Trophoblast cell (in vitro differentiated cells and primary cell): Measurements from ENCODE around the gene MDFI.

Source experiments
- DNase-seq, 2 donors: peaks; one replicate each; pipeline ENCODE4 v3.0.0-alpha.2; 2016
- H2AFZ ChIP-seq: 2 replicates; pipeline ENCODE4 v1.6.1; 2013; ENCODE audit warnings: low read length, moderate library complexity, mild to moderate bottlenecking; ENCODE audit not compliant: insufficient read depth, poor library complexity
- H2AK5ac ChIP-seq: 2 replicates; pipeline ENCODE4 v1.6.1; 2013; ENCODE audit warnings: mild to moderate bottlenecking, low read length
- H2BK120ac ChIP-seq: 2 replicates; pipeline ENCODE4 v1.6.1; 2013; ENCODE audit warnings: low read length, mild to moderate bottlenecking, moderate library complexity; ENCODE audit not compliant: insufficient read depth, poor library complexity
- H2BK12ac ChIP-seq: 2 replicates; pipeline ENCODE4 v1.6.1; 2013; ENCODE audit warnings: mild to moderate bottlenecking, low read length, moderate library complexity
- H2BK5ac ChIP-seq: 2 replicates; pipeline ENCODE4 v1.6.1; 2013; ENCODE audit warnings: low read length, low read depth, moderate library complexity, mild to moderate bottlenecking; ENCODE audit not compliant: poor library complexity
- H3K14ac ChIP-seq: 2 replicates; pipeline ENCODE4 v1.6.1; 2013; ENCODE audit warnings: mild to moderate bottlenecking, low read length
- H3K18ac ChIP-seq: 2 replicates; pipeline ENCODE4 v1.6.1; 2013; ENCODE audit warnings: mild to moderate bottlenecking, low read length
- H3K23ac ChIP-seq: 2 replicates; pipeline ENCODE4 v1.6.1; 2013; ENCODE audit warnings: low read length
- H3K27ac ChIP-seq: 2 replicates; pipeline ENCODE4 v1.5.1; 2013; ENCODE audit warnings: low read depth, mild to moderate bottlenecking, inconsistent platforms, low read length, moderate library complexity
- H3K27me3 ChIP-seq: 2 replicates; pipeline ENCODE4 v1.6.1; 2013; ENCODE audit warnings: inconsistent platforms, mild to moderate bottlenecking, low read length, moderate library complexity; ENCODE audit not compliant: insufficient read depth
- H3K36me3 ChIP-seq, 2 experiments: 1 replicate in 1 of 2; 2 replicates in 1 of 2; pipeline ENCODE4 v1.6.1; 2013; ENCODE audit warnings: low read length in 2 of 2, mild to moderate bottlenecking in 2 of 2, moderate library complexity in 1 of 2; ENCODE audit not compliant: insufficient read depth in 2 of 2, control insufficient read depth in 1 of 2
- H3K4ac ChIP-seq: 2 replicates; pipeline ENCODE4 v1.6.1; 2013; ENCODE audit warnings: low read depth, mild to moderate bottlenecking, low read length, moderate library complexity
- H3K4me1 ChIP-seq, 2 experiments: 1 replicate in 1 of 2; 2 replicates in 1 of 2; pipeline ENCODE4 v1.6.1; 2013; ENCODE audit warnings: low read length in 2 of 2, mild to moderate bottlenecking in 2 of 2, moderate library complexity in 1 of 2; ENCODE audit not compliant: insufficient read depth in 2 of 2, control insufficient read depth in 1 of 2
- H3K4me2 ChIP-seq: 2 replicates; pipeline ENCODE4 v1.6.1; 2013; ENCODE audit warnings: inconsistent platforms, mild to moderate bottlenecking, low read length, moderate library complexity
- H3K4me3 ChIP-seq: 2 replicates; pipeline ENCODE4 v1.5.1; 2013; ENCODE audit warnings: mild to moderate bottlenecking, low read depth, low read length, inconsistent platforms
- H3K79me1 ChIP-seq: one replicate; pipeline ENCODE4 v1.6.1; 2013; ENCODE audit warnings: low read length
- H3K79me2 ChIP-seq: 2 replicates; pipeline ENCODE4 v1.6.1; 2013; ENCODE audit warnings: low read length, mild to moderate bottlenecking; ENCODE audit not compliant: control insufficient read depth, insufficient read depth, poor library complexity
- H3K9ac ChIP-seq: 2 replicates; pipeline ENCODE4 v1.6.1; 2013; ENCODE audit warnings: mild to moderate bottlenecking, low read length
- H3K9me3 ChIP-seq: 2 replicates; pipeline ENCODE4 v1.6.1; 2013; ENCODE audit warnings: low read depth, mild to moderate bottlenecking, control low read depth, inconsistent platforms, low read length; ENCODE audit not compliant: insufficient read depth
- H4K12ac ChIP-seq: 2 replicates; pipeline ENCODE4 v1.6.1; 2013; ENCODE audit warnings: low read depth, mild to moderate bottlenecking, low read length, moderate library complexity
- H4K8ac ChIP-seq: 2 replicates; pipeline ENCODE4 v1.6.1; 2013; ENCODE audit warnings: low read depth, mild to moderate bottlenecking, low read length, moderate library complexity
- H4K91ac ChIP-seq: one replicate; pipeline ENCODE4 v1.6.1; 2013; ENCODE audit warnings: low read depth, mild to moderate bottlenecking, low read length, moderate library complexity
- WGBS: extraction: QIAGEN DNeasy Blood & Tissue Kit; methylation state at CpG from one replicate; pipeline ENCODE4 v1.1.7; 2013; ENCODE audit warnings: missing lambda C conversion rate; ENCODE audit not compliant: insufficient read length, insufficient coverage; ENCODE audit errors: extremely low coverage; 5-methylcytosine and 5-hydroxymethylcytosine counted together

Gene MDFI

DNA sequence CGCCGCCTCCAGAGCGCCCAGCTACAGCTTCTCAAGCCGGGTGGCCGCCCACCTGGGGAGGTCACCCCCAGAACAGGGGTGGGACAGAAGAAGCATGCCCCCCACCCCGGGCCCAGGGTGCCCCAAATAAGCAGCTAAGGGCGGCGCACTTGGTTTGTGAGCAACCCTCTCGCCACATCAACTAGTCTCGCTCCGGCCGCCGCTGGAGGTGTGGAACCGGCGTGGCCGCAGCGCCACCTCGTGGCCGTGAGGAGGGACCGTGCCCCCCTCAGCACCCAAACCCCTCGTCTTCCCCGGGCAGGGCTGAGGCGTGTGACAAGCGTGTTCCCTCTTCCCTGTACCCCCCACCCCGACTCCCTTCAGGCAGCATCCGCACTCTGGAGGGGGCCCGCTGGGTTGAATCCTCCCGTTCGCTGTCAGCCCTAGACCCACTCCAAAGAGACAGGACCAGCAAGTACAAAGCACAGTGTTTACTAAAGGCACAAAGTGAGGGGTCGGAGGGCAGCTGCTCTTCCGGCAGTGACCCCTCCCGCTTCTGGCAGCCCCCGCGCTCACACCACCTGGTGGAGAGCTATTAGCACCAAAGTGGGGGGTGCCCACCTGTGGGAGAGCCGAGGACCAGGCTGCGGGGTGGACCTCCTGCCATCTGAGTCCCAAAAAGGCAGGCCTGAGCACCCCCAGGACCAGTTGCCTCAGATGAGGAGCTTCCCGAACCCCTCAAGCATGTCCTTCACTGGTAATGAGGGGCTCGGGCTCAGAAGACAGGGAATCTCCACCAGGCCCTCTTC is 45.4 kb downstream of the MDFI start:
- Histone ChIP-seq H3K27me3 (no peaks in the 10 kb centered on the region), H3K9me3 (peaks cover 2% of the 10 kb centered on the region), H3K18ac (no peak overlapping the region), H3K9ac (no peak overlapping the region), H3K27ac (no peak overlapping the region), H2BK12ac (peak overlapping the region; percentile 70), H2AFZ (peak overlapping the region; percentile 32), H3K79me1 (peaks cover 11% of the 10 kb centered on the region), H4K91ac (peak overlapping the region; percentile 81), H3K4me2 (peak overlapping the region; percentile 63), H3K4me1 (peaks cover 9 to 17% of the 10 kb centered on the region in 2 experiments), H2AK5ac (peak overlapping the region; percentile 77), H4K12ac (no peak overlapping the region), H3K4me3 (no peak overlapping the region), H3K79me2 (no peaks in the 10 kb centered on the region), H3K36me3 (peaks cover 14 to 16% of the 10 kb centered on the region in 2 experiments), H3K4ac (no peak overlapping the region), H3K14ac (no peak overlapping the region), H2BK120ac (peak overlapping the region; percentile 36), H4K8ac (peak overlapping the region; percentile 64), H2BK5ac (peak overlapping the region; percentile 23), H3K23ac (no peak overlapping the region)
- WGBS = no CpG with 5 or more reads among the region's 38 CpGs
- DNase-seq = peak; percentile 25 to 79

- Histone ChIP-seq H3K4me1 (peaks cover 9 to 15% of the 10 kb centered on the region in 2 experiments), H2BK120ac (no peak overlapping the region), H3K4me2 (no peak overlapping the region), H3K79me2 (no peaks in the 10 kb centered on the region), H2AK5ac (peak overlapping the region; percentile 35), H3K14ac (no peak overlapping the region), H2AFZ (no peak overlapping the region), H4K91ac (no peak overlapping the region), H3K18ac (no peak overlapping the region), H3K9ac (no peak overlapping the region), H3K23ac (no peak overlapping the region), H2BK5ac (no peak overlapping the region), H3K27ac (no peak overlapping the region), H4K12ac (no peak overlapping the region), H3K27me3 (no peaks in the 10 kb centered on the region), H3K4me3 (no peak overlapping the region), H4K8ac (no peak overlapping the region), H3K79me1 (peaks cover 11% of the 10 kb centered on the region), H3K4ac (no peak overlapping the region), H3K36me3 (peaks cover 17 to 18% of the 10 kb centered on the region in 2 experiments), H2BK12ac (no peak overlapping the region), H3K9me3 (peaks cover 2% of the 10 kb centered on the region)
- DNase-seq = no peak
- no CpG with 5 or more reads among the region's 25 CpGs for WGBS
These were observed 46.3 kb downstream of the MDFI start for GRCh38 chr6:41684311-41685180.

- DNase-seq = no peak
- H3K4ac ChIP-seq = no peak overlapping the region
- no peak overlapping the region for H2BK5ac ChIP-seq
- H3K9me3 ChIP-seq = peaks cover 2% of the 10 kb centered on the region
- H3K23ac ChIP-seq = no peak overlapping the region
- no peak overlapping the region for H2BK120ac ChIP-seq
- H3K4me3 ChIP-seq = no peak overlapping the region
- peaks cover 7% of the 10 kb centered on the region for H3K79me1 ChIP-seq
- H2BK12ac ChIP-seq = no peak overlapping the region
- H4K91ac ChIP-seq = no peak overlapping the region
- no peaks in the 10 kb centered on the region for H3K27me3 ChIP-seq
- no peak overlapping the region for H2AK5ac ChIP-seq
- peaks cover 1 to 6% of the 10 kb centered on the region in 2 experiments for H3K4me1 ChIP-seq
- no peak overlapping the region for H2AFZ ChIP-seq
- H3K18ac ChIP-seq = no peak overlapping the region
- no peak overlapping the region for H3K14ac ChIP-seq
- H4K12ac ChIP-seq = no peak overlapping the region
- no peak overlapping the region for H3K4me2 ChIP-seq
- H3K27ac ChIP-seq = no peak overlapping the region
- H3K79me2 ChIP-seq = no peaks in the 10 kb centered on the region
- no peak overlapping the region for H4K8ac ChIP-seq
- WGBS = no CpG with 5 or more reads among the region's 7 CpGs
- H3K36me3 ChIP-seq = peaks cover 22 to 24% of the 10 kb centered on the region in 2 experiments
- H3K9ac ChIP-seq = no peak overlapping the region
These were observed 47.5 kb downstream of the MDFI start for GRCh38 chr6:41685641-41686380.

DNA sequence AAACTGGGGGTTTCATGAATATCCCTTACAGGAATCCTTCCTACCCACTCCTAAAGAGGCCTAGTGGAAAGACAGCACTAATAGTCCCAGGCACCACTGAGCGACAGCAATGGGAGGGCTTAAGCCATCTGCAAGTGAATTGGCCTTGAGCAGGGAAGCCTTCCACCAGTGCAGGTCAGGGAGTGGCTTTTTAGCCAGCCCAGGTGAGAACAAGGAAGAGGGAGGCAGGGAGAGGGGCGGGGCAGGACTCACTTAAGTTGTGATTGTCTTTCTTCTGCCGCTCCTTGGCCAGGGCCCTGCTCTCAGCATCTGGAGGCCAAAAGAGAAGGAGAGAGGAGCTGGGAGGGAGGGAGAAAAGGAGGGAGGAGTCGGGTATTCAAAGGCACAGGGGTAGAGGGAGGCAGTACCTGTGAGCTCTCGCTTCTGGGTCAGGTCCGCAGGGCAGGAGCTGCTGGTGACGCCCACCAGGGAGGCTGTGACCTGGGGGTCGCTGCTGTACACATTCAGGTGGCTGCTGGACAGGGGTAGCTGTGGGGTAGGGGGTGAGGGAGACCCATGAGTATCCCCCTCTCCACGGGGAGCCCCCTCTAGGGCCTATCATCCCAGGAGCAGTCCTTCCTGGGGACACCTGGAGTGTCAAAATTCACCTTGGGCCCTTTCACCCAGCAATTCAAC is 49.4 kb downstream of the MDFI start:
- Histone ChIP-seq H2AK5ac (no peak overlapping the region), H3K9ac (no peak overlapping the region), H3K4me2 (no peak overlapping the region), H2AFZ (no peak overlapping the region), H3K4ac (no peak overlapping the region), H3K27ac (no peak overlapping the region), H3K18ac (no peak overlapping the region), H3K27me3 (no peaks in the 10 kb centered on the region), H3K9me3 (peaks cover 2% of the 10 kb centered on the region), H2BK120ac (no peak overlapping the region), H3K4me3 (no peak overlapping the region), H3K23ac (no peak overlapping the region), H3K79me2 (no peaks in the 10 kb centered on the region), H4K91ac (no peak overlapping the region), H3K4me1 (peaks cover 6 to 14% of the 10 kb centered on the region in 2 experiments), H3K79me1 (peaks cover 9% of the 10 kb centered on the region), H4K12ac (no peak overlapping the region), H3K36me3 (peaks cover 24 to 26% of the 10 kb centered on the region in 2 experiments), H2BK5ac (no peak overlapping the region), H3K14ac (no peak overlapping the region), H2BK12ac (no peak overlapping the region), H4K8ac (no peak overlapping the region)
- WGBS = no CpG with 5 or more reads among the region's 9 CpGs
- no peak for DNase-seq
